Upper lobe of left lung (tissue), 6 donors: Measurements from ENCODE around the gene TNN. TPM values are rescaled to one million over a fixed set of nuclear protein-coding genes. Genes with fewer than 3 reads are reported as not detected.
A peak's percentile ranks its signal among the peaks of the same experiment; 100 is the strongest.

Experiments used
- ATAC-seq, 2 donors: fragments of 200-7000 bp; cut with Tn5 transposase; one replicate each; pipeline ENCODE4 v1.9.1; 2022; ENCODE audit warnings: mild to moderate bottlenecking in 2 of 2, moderate library complexity in 2 of 2; ENCODE audit not compliant: low FRiP score in 2 of 2
- DNase-seq, 2 donors: peaks; one replicate each; pipeline ENCODE4 v3.0.0-alpha.2; 2019 to 2020
- H3K27ac ChIP-seq, 4 donors: fragments of 200-600 bp; sonication (generic); one replicate each; pipeline ENCODE4 v1.5.1; 2016 to 2019
- H3K27me3 ChIP-seq, 4 donors: fragments of 200-600 bp; sonication (generic); one replicate each; pipeline ENCODE4 v1.5.1; 2017 to 2019
- H3K36me3 ChIP-seq, 4 donors: fragments of 200-600 bp; sonication (generic); one replicate each; pipeline ENCODE4 v1.5.1; 2016 to 2019
- H3K4me1 ChIP-seq, 4 donors: fragments of 200-600 bp; sonication (generic); one replicate each; pipeline ENCODE4 v1.5.1; 2018 to 2019
- H3K4me3 ChIP-seq, 4 donors: fragments of 200-600 bp; sonication (generic); one replicate each; pipeline ENCODE4 v1.5.1; 2017 to 2019; ENCODE audit warnings: mild to moderate bottlenecking in 2 of 4, moderate library complexity in 1 of 4
- H3K9me3 ChIP-seq, 4 donors: fragments of 200-600 bp; sonication (generic); one replicate each; pipeline ENCODE4 v1.5.1; 2018 to 2019
- EP300 ChIP-seq, 4 donors: sonication (generic); formaldehyde crosslinking; IDR thresholded peaks; one replicate each; pipeline ENCODE4 v1.5.1; 2017; ENCODE audit warnings: antibody characterized with exemption in 4 of 4, control low read depth in 2 of 4
- POLR2A ChIP-seq, 4 donors: fragments of 450-650 bp; IDR thresholded peaks; one replicate each; pipeline ENCODE4 v1.5.1; 2016 to 2017; ENCODE audit warnings: antibody characterized with exemption in 4 of 4, mild to moderate bottlenecking in 2 of 4
- POLR2AphosphoS5 ChIP-seq, 2 donors: sonication (generic); formaldehyde crosslinking; IDR thresholded peaks; one replicate each; pipeline ENCODE4 v1.5.1; 2017; ENCODE audit warnings: antibody characterized with exemption in 2 of 2
- WGBS, 2 donors: methylation state at CpG; one replicate each; pipeline ENCODE4 v1.1.5; 2017 to 2018; 5-methylcytosine and 5-hydroxymethylcytosine counted together
- total RNA-seq, 6 donors: library from RNA; depleted of rRNA in 4 of 6; stranded (reverse); fragments of >200 nt in 4 of 6; gene quantifications; one replicate each; pipeline versions ENCODE4 v1.1.0 to v1.2.1, GENCODE V29; 2016 to 2021
- TF ChIP-seq, protein P1 (sequence below), 6 experiments: fragments of 450-650 bp in 4 of 6; fragments of 200-600 bp in 2 of 6; sonication (generic) in 2 of 6; IDR thresholded peaks; one replicate each; pipeline ENCODE4 v1.5.1; 2016 to 2019; ENCODE audit warnings: antibody characterized with exemption in 6 of 6
- donor health status: DM: no; HTN: no; CAD: no; lungs with moderate emphysema.
- donor health status: DM: no; HTN: yes; CAD: no; lungs with severe emphysema.

TNN gene
- total RNA-seq, 6 donors from 2014 or later: 0.14 to 1.0 (median 0.16) TPM; not detected in 2

- Histone ChIP-seq H3K27me3 (no peaks in the 10 kb centered on the region), H3K9me3 (no peaks in the 10 kb centered on the region), H3K4me3 (no peak overlapping the region), H3K4me1 (peaks cover 44 to 84% (median 70%) of the 10 kb centered on the region in 4 donors), H3K27ac (peak overlapping the region in 1 of 4 donors; percentile 27), H3K36me3 (peaks cover 0 to 30% (median 1%) of the 10 kb centered on the region in 4 donors)
- DNase-seq: no peak
- WGBS, 2 donors: 89 to 91% methylated on average over 4 of the region's 4 CpGs
- TF ChIP-seq EP300 (IDR thresholded peaks at IDR 0.05): no peak
- TF ChIP-seq POLR2AphosphoS5 (IDR thresholded peaks at IDR 0.05): no peak
- TF ChIP-seq, protein P1, sequence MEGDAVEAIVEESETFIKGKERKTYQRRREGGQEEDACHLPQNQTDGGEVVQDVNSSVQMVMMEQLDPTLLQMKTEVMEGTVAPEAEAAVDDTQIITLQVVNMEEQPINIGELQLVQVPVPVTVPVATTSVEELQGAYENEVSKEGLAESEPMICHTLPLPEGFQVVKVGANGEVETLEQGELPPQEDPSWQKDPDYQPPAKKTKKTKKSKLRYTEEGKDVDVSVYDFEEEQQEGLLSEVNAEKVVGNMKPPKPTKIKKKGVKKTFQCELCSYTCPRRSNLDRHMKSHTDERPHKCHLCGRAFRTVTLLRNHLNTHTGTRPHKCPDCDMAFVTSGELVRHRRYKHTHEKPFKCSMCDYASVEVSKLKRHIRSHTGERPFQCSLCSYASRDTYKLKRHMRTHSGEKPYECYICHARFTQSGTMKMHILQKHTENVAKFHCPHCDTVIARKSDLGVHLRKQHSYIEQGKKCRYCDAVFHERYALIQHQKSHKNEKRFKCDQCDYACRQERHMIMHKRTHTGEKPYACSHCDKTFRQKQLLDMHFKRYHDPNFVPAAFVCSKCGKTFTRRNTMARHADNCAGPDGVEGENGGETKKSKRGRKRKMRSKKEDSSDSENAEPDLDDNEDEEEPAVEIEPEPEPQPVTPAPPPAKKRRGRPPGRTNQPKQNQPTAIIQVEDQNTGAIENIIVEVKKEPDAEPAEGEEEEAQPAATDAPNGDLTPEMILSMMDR (IDR thresholded peaks at IDR 0.05): no peak
- TF ChIP-seq POLR2A (IDR thresholded peaks at IDR 0.05): no peak
- no peak for ATAC-seq
Observed at GRCh38 chr1:175182201-175182746, 114.6 kb downstream of the TNN start.

GRCh38 chr1:175183586-175183985 lies 116.0 kb downstream of the TNN start:
- WGBS, 2 donors: 92 to 98% methylated on average over 5 of the region's 5 CpGs
- Histone ChIP-seq H3K27ac (peak overlapping the region in 1 of 4 donors; percentile 1), H3K9me3 (no peaks in the 10 kb centered on the region), H3K4me1 (peaks cover 52 to 86% (median 76%) of the 10 kb centered on the region in 4 donors), H3K4me3 (no peak overlapping the region), H3K36me3 (peaks cover 0 to 25% (median 0%) of the 10 kb centered on the region in 4 donors), H3K27me3 (no peaks in the 10 kb centered on the region)
- TF ChIP-seq EP300 (IDR thresholded peaks at IDR 0.05): no peak
- TF ChIP-seq POLR2A (IDR thresholded peaks at IDR 0.05): no peak
- no peak for TF ChIP-seq POLR2AphosphoS5 (IDR thresholded peaks at IDR 0.05)
- TF ChIP-seq, protein P1 (IDR thresholded peaks at IDR 0.05): no peak
- ATAC-seq: no peak
- DNase-seq: no peak

- H3K4me3 ChIP-seq: no peak overlapping the region
- DNase-seq: no peak
Observed at GRCh38 chr1:175185903-175186302, 118.3 kb downstream of the TNN start.

GRCh38 chr1:175186433-175187160 lies 119.0 kb downstream of the TNN start:
- 43 to 52% methylated on average over 2 of the region's 2 CpGs for WGBS, 2 donors
- Histone ChIP-seq H3K4me3 (no peak overlapping the region), H3K27ac (peak overlapping the region; percentile 3 to 94 (median 46)), H3K27me3 (no peaks in the 10 kb centered on the region), H3K4me1 (peaks cover 63 to 89% (median 82%) of the 10 kb centered on the region in 4 donors), H3K9me3 (no peaks in the 10 kb centered on the region), H3K36me3 (peaks cover 0 to 22% (median 0%) of the 10 kb centered on the region in 4 donors)
- TF ChIP-seq EP300 (IDR thresholded peaks at IDR 0.05): no peak
- no peak for TF ChIP-seq POLR2A (IDR thresholded peaks at IDR 0.05)
- TF ChIP-seq POLR2AphosphoS5 (IDR thresholded peaks at IDR 0.05): peak in 1 of 2 donors; percentile 32
- DNase-seq: no peak
- no peak for ATAC-seq

More at GRCh38 chr1:175185903-175186302, 118.3 kb downstream of the TNN start:
- peaks cover 0 to 25% (median 0%) of the 10 kb centered on the region in 4 donors for H3K36me3 ChIP-seq
- H3K9me3 ChIP-seq: no peaks in the 10 kb centered on the region
- H3K27me3 ChIP-seq: no peaks in the 10 kb centered on the region
- WGBS, 2 donors: 62 to 69% methylated on average over 1 of the region's 1 CpG
- H3K27ac ChIP-seq: peak overlapping the region in 2 of 4 donors; percentile 61 to 94
- no peak for TF ChIP-seq EP300 (IDR thresholded peaks at IDR 0.05)
- TF ChIP-seq, protein P1 (IDR thresholded peaks at IDR 0.05): no peak
- no peak for TF ChIP-seq POLR2A (IDR thresholded peaks at IDR 0.05)
- no peak for TF ChIP-seq POLR2AphosphoS5 (IDR thresholded peaks at IDR 0.05)
- no peak for ATAC-seq
- H3K4me1 ChIP-seq: peaks cover 57 to 88% (median 80%) of the 10 kb centered on the region in 4 donors

- H3K27me3 ChIP-seq: no peaks in the 10 kb centered on the region
- H3K9me3 ChIP-seq: no peaks in the 10 kb centered on the region
- WGBS, 2 donors: 0 to 6% methylated on average over 2 of the region's 2 CpGs
- TF ChIP-seq POLR2AphosphoS5 (IDR thresholded peaks at IDR 0.05) (no peak), POLR2A (IDR thresholded peaks at IDR 0.05) (no peak), EP300 (IDR thresholded peaks at IDR 0.05) (no peak)
- TF ChIP-seq, protein P1 (IDR thresholded peaks at IDR 0.05): no peak
- H3K4me3 ChIP-seq: peak overlapping the region in 1 of 4 donors; percentile 64
- H3K4me1 ChIP-seq: peaks cover 69 to 78% (median 75%) of the 10 kb centered on the region in 4 donors
- H3K36me3 ChIP-seq: peaks cover 0 to 3% (median 0%) of the 10 kb centered on the region in 4 donors
- peak in 1 of 2 donors; percentile 74 for DNase-seq
- H3K27ac ChIP-seq: peak overlapping the region; percentile 45 to 95 (median 91)
- ATAC-seq: peak in 1 of 2 donors; percentile 43
Observed at GRCh38 chr1:175188936-175189335, 121.3 kb downstream of the TNN start.
